Mucosa of stomach (tissue), 1 donor: ENCODE measurements around the gene EEF1A2.

Experiments
- H3K27me3 ChIP-seq: one replicate; pipeline ENCODE4 v1.7.0; 2013; ENCODE audit warnings: mild to moderate bottlenecking, low read length; ENCODE audit not compliant: control insufficient read depth, insufficient read depth
- H3K36me3 ChIP-seq: one replicate; pipeline ENCODE4 v1.7.0; 2013; ENCODE audit warnings: low read length; ENCODE audit not compliant: control insufficient read depth, insufficient read depth
- H3K4me1 ChIP-seq: one replicate; pipeline ENCODE4 v1.7.0; 2013; ENCODE audit warnings: mild to moderate bottlenecking, low read length; ENCODE audit not compliant: control insufficient read depth, insufficient read depth
- H3K4me3 ChIP-seq: one replicate; pipeline ENCODE4 v1.7.0; 2013; ENCODE audit warnings: low read length
- H3K9ac ChIP-seq: one replicate; pipeline ENCODE4 v1.7.0; 2013; ENCODE audit warnings: mild to moderate bottlenecking, low read length, moderate library complexity
- H3K9me3 ChIP-seq: one replicate; pipeline ENCODE4 v1.7.0; 2013; ENCODE audit warnings: mild to moderate bottlenecking, low read length, moderate library complexity; ENCODE audit not compliant: control insufficient read depth
- donor health status: Pancreatic carcinoma.

The EEF1A2 gene

GRCh38 chr20:63498960-63499337, at the start of gene EEF1A2:
EEF1A2 (minus strand) TSS chr20:63499083; CDS start chr20:63497763, 1,320 bp downstream.
- Histone ChIP-seq H3K9me3 (no peaks in the 10 kb centered on the region), H3K4me1 (peaks cover 9% of the 10 kb centered on the region), H3K4me3 (no peak within 1 kb of the TSS), H3K36me3 (no peaks in the 10 kb centered on the region), H3K27me3 (peaks cover 50% of the 10 kb centered on the region), H3K9ac (no peak within 1 kb of the TSS)

- Histone ChIP-seq H3K9me3 (no peaks in the 10 kb centered on the region), H3K9ac (no peak overlapping the region), H3K4me3 (no peak overlapping the region), H3K27me3 (peaks cover 42% of the 10 kb centered on the region), H3K36me3 (no peaks in the 10 kb centered on the region), H3K4me1 (peaks cover 30% of the 10 kb centered on the region)
These were observed 49.7 kb upstream of the EEF1A2 start for GRCh38 chr20:63548542-63548941.

- Histone ChIP-seq H3K36me3 (no peaks in the 10 kb centered on the region), H3K9me3 (no peaks in the 10 kb centered on the region), H3K9ac (no peak within 1 kb of the TSS), H3K27me3 (peaks cover 42% of the 10 kb centered on the region), H3K4me1 (peaks cover 25% of the 10 kb centered on the region), H3K4me3 (no peak within 1 kb of the TSS)
These were observed 49.0 kb upstream of the EEF1A2 start, which contains the start of gene SRMS for GRCh38 chr20:63547725-63548480. SRMS (minus strand) TSS chr20:63547749; CDS start chr20:63547463, 286 bp downstream.

GRCh38 chr20:63546956-63547724, 48.3 kb upstream of the EEF1A2 start:
- peaks cover 42% of the 10 kb centered on the region for H3K27me3 ChIP-seq
- no peaks in the 10 kb centered on the region for H3K36me3 ChIP-seq
- H3K9ac ChIP-seq: no peak overlapping the region
- H3K4me3 ChIP-seq: no peak overlapping the region
- no peaks in the 10 kb centered on the region for H3K9me3 ChIP-seq
- H3K4me1 ChIP-seq: peaks cover 22% of the 10 kb centered on the region

GRCh38 chr20:63546256-63546955, 47.5 kb upstream of the EEF1A2 start:
- Histone ChIP-seq H3K27me3 (peaks cover 42% of the 10 kb centered on the region), H3K9me3 (no peaks in the 10 kb centered on the region), H3K4me3 (no peak overlapping the region), H3K4me1 (peaks cover 22% of the 10 kb centered on the region), H3K36me3 (no peaks in the 10 kb centered on the region), H3K9ac (no peak overlapping the region)

- H3K9ac ChIP-seq: no peak overlapping the region
- peaks cover 22% of the 10 kb centered on the region for H3K4me1 ChIP-seq
- H3K36me3 ChIP-seq: no peaks in the 10 kb centered on the region
- H3K9me3 ChIP-seq: no peaks in the 10 kb centered on the region
- peaks cover 38% of the 10 kb centered on the region for H3K27me3 ChIP-seq
- H3K4me3 ChIP-seq: no peak overlapping the region
These were observed 46.9 kb upstream of the EEF1A2 start for GRCh38 chr20:63545814-63546213.

GRCh38 chr20:63544958-63545516, 46.2 kb upstream of the EEF1A2 start:
- Histone ChIP-seq H3K4me1 (peaks cover 22% of the 10 kb centered on the region), H3K9ac (no peak overlapping the region), H3K4me3 (no peak overlapping the region), H3K9me3 (no peaks in the 10 kb centered on the region), H3K36me3 (no peaks in the 10 kb centered on the region), H3K27me3 (peaks cover 37% of the 10 kb centered on the region)

GRCh38 chr20:63544241-63544957, 45.5 kb upstream of the EEF1A2 start:
- no peak overlapping the region for H3K4me3 ChIP-seq
- H3K4me1 ChIP-seq: peaks cover 23% of the 10 kb centered on the region
- H3K36me3 ChIP-seq: no peaks in the 10 kb centered on the region
- H3K9me3 ChIP-seq: no peaks in the 10 kb centered on the region
- H3K27me3 ChIP-seq: peaks cover 35% of the 10 kb centered on the region
- H3K9ac ChIP-seq: no peak overlapping the region

GRCh38 chr20:63543733-63544132, 44.9 kb upstream of the EEF1A2 start:
- H3K27me3 ChIP-seq: peaks cover 32% of the 10 kb centered on the region
- H3K9ac ChIP-seq: no peak overlapping the region
- peaks cover 30% of the 10 kb centered on the region for H3K4me1 ChIP-seq
- no peaks in the 10 kb centered on the region for H3K9me3 ChIP-seq
- H3K4me3 ChIP-seq: no peak overlapping the region
- H3K36me3 ChIP-seq: no peaks in the 10 kb centered on the region

- H3K9ac ChIP-seq: no peak overlapping the region
- H3K9me3 ChIP-seq: no peaks in the 10 kb centered on the region
- no peak overlapping the region for H3K4me3 ChIP-seq
- H3K27me3 ChIP-seq: peaks cover 26% of the 10 kb centered on the region
- H3K4me1 ChIP-seq: peaks cover 33% of the 10 kb centered on the region
- no peaks in the 10 kb centered on the region for H3K36me3 ChIP-seq
These were observed 44.2 kb upstream of the EEF1A2 start for GRCh38 chr20:63543131-63543530.

- Histone ChIP-seq H3K36me3 (no peaks in the 10 kb centered on the region), H3K4me3 (no peak overlapping the region), H3K27me3 (peaks cover 22% of the 10 kb centered on the region), H3K9ac (no peak overlapping the region), H3K9me3 (no peaks in the 10 kb centered on the region), H3K4me1 (peaks cover 29% of the 10 kb centered on the region)
These were observed 43.8 kb upstream of the EEF1A2 start for GRCh38 chr20:63542696-63543095.
